GM23338 (cell line): ENCODE results near the gene FNDC3B. TPM values are rescaled to one million over a fixed set of nuclear protein-coding genes. Genes with fewer than 3 reads are reported as not detected.

ENCODE experiments used
- ATAC-seq: fragments of 200-7000 bp; cut with Tn5 transposase; 3 replicates; pipeline ENCODE4 v1.9.1; 2020
- DNase-seq: peaks from one replicate; pipeline ENCODE4 v3.0.0-alpha.2; 2015; ENCODE audit warnings: low spot score
- H2AFZ ChIP-seq: fragments of 200-600 bp; sonication (generic); 2 replicates; pipeline ENCODE4 v1.8.0; 2016; ENCODE audit warnings: antibody characterized with exemption, mild to moderate bottlenecking, moderate library complexity
- H3F3A ChIP-seq: fragments of 200-600 bp; sonication (generic); replicated peaks from 2 replicates; pipeline ENCODE4 v1.8.0; 2017; ENCODE audit warnings: antibody characterized with exemption, mixed run types, low read depth
- H3K27ac ChIP-seq: fragments of 200-600 bp; sonication (generic); 2 replicates; pipeline ENCODE4 v1.6.1; 2016; ENCODE audit warnings: low read depth
- H3K27me3 ChIP-seq: fragments of 200-600 bp; sonication (generic); 2 replicates; pipeline ENCODE4 v1.8.0; 2016; ENCODE audit warnings: mild to moderate bottlenecking, mixed run types, moderate library complexity; ENCODE audit not compliant: insufficient read depth
- H3K36me3 ChIP-seq: fragments of 200-600 bp; sonication (generic); 2 replicates; pipeline ENCODE4 v1.8.0; 2016; ENCODE audit warnings: mild to moderate bottlenecking; ENCODE audit not compliant: insufficient read depth
- H3K4me1 ChIP-seq: fragments of 200-600 bp; sonication (generic); 2 replicates; pipeline ENCODE4 v1.8.0; 2016; ENCODE audit warnings: mild to moderate bottlenecking, moderate library complexity; ENCODE audit not compliant: insufficient read depth
- H3K4me2 ChIP-seq: fragments of 200-600 bp; sonication (generic); 2 replicates; pipeline ENCODE4 v1.7.1; 2017; ENCODE audit warnings: mixed run types
- H3K4me3 ChIP-seq: fragments of 200-600 bp; sonication (generic); 2 replicates; pipeline ENCODE4 v1.6.1; 2016; ENCODE audit warnings: mixed run types
- H3K79me2 ChIP-seq: fragments of 200-600 bp; sonication (generic); replicated peaks from 2 replicates; pipeline ENCODE4 v1.8.0; 2017; ENCODE audit warnings: mild to moderate bottlenecking; ENCODE audit not compliant: insufficient read depth
- H3K9me2 ChIP-seq: fragments of 200-600 bp; sonication (generic); 2 replicates; pipeline ENCODE4 v1.8.0; 2017; ENCODE audit not compliant: insufficient read depth
- H4K20me1 ChIP-seq: fragments of 200-600 bp; sonication (generic); replicated peaks from 2 replicates; pipeline ENCODE4 v1.8.0; 2017; ENCODE audit warnings: mild to moderate bottlenecking; ENCODE audit not compliant: insufficient read depth
- H3K27ac Mint-ChIP-seq: 2 replicates; pipeline ENCODE4 v1.8.0; 2020; ENCODE audit warnings: inconsistent platforms, mild to moderate bottlenecking, moderate library complexity, mixed read lengths
- H3K27me3 Mint-ChIP-seq: 3 replicates; pipeline ENCODE4 v1.8.0; 2022; ENCODE audit warnings: low read depth, mild to moderate bottlenecking, moderate library complexity, mixed read lengths, inconsistent platforms; ENCODE audit not compliant: insufficient read depth, poor library complexity
- H3K36me3 Mint-ChIP-seq: 3 replicates; pipeline ENCODE4 v1.8.0; 2021; ENCODE audit warnings: low read depth, mild to moderate bottlenecking, inconsistent platforms, moderate library complexity, mixed read lengths
- H3K4me1 Mint-ChIP-seq: 3 replicates; pipeline ENCODE4 v1.8.0; 2020; ENCODE audit warnings: mild to moderate bottlenecking, inconsistent platforms, mixed read lengths
- H3K4me3 Mint-ChIP-seq: 3 replicates; pipeline ENCODE4 v1.8.0; 2021; ENCODE audit warnings: moderate library complexity, mild to moderate bottlenecking, inconsistent platforms, mixed read lengths
- H3K9me3 Mint-ChIP-seq: 3 replicates; pipeline ENCODE4 v1.8.0; 2020; ENCODE audit warnings: moderate library complexity, mild to moderate bottlenecking, inconsistent platforms, mixed read lengths
- CREB1 ChIP-seq: fragments of 250-450 bp; sonication (Bioruptor Pico); IDR thresholded peaks from 2 replicates; pipeline ENCODE4 v1.5.0; 2020; ENCODE audit warnings: low read depth, mild to moderate bottlenecking, moderate library complexity
- EZH2 ChIP-seq: fragments of 200-600 bp; sonication (generic); IDR thresholded peaks from one replicate; pipeline ENCODE4 v1.8.0; 2017; ENCODE audit warnings: antibody characterized with exemption, mild to moderate bottlenecking, low read depth; ENCODE audit not compliant: unreplicated experiment
- EZH2phosphoT487 ChIP-seq: fragments of 200-600 bp; sonication (generic); IDR thresholded peaks from one replicate; pipeline ENCODE4 v1.8.1; 2018; ENCODE audit warnings: antibody characterized with exemption; ENCODE audit not compliant: unreplicated experiment
- JUNB ChIP-seq: IDR thresholded peaks from one replicate; pipeline ENCODE4 v1.6.1; 2016; ENCODE audit warnings: antibody characterized with exemption; ENCODE audit not compliant: unreplicated experiment
- NANOG ChIP-seq: IDR thresholded peaks from 2 replicates; pipeline ENCODE4 v1.6.1; 2016; ENCODE audit warnings: antibody characterized with exemption, borderline replicate concordance
- POLR2AphosphoS5 ChIP-seq: IDR thresholded peaks from 2 replicates; pipeline ENCODE4 v1.6.1; 2016; ENCODE audit warnings: antibody characterized with exemption, low read depth
- STAT1 ChIP-seq: IDR thresholded peaks from one replicate; pipeline ENCODE4 v1.6.1; 2016; ENCODE audit warnings: antibody characterized with exemption; ENCODE audit not compliant: unreplicated experiment
- ZNF114 ChIP-seq: fragments of 250-450 bp; sonication (Bioruptor Pico); IDR thresholded peaks from 2 replicates; pipeline ENCODE4 v1.5.0; 2020; ENCODE audit warnings: mild to moderate bottlenecking, moderate library complexity
- ZNF331 ChIP-seq: fragments of 250-450 bp; sonication (Bioruptor Pico); IDR thresholded peaks from 2 replicates; pipeline ENCODE4 v1.5.0; 2020; ENCODE audit warnings: low read depth, mild to moderate bottlenecking, moderate library complexity
- polyA plus RNA-seq: library from polyadenylated mRNA; unstranded; fragments of >200 nt; fragmentation: Nextera tagmentation; extraction: Ambion mirVana; gene quantifications from 2 replicates; pipeline ENCODE4 v1.2.1, GENCODE V29; 2016
- total RNA-seq: library from RNA; depleted of rRNA; stranded (reverse); fragments of >200 nt; shearing (Covaris generic); gene quantifications from 2 replicates; pipeline ENCODE4 v1.2.3, GENCODE V29; 2014
- TF ChIP-seq, protein P1 (sequence below): IDR thresholded peaks from 2 replicates; pipeline ENCODE4 v1.6.1; 2016; ENCODE audit warnings: antibody characterized with exemption
- TF ChIP-seq, protein P2 (sequence below): fragments of 250-450 bp; sonication (Bioruptor Pico); IDR thresholded peaks from 2 replicates; pipeline ENCODE4 v1.5.0; 2020; ENCODE audit warnings: mild to moderate bottlenecking, moderate library complexity
- TF ChIP-seq, protein P3 (sequence below): IDR thresholded peaks from one replicate; pipeline ENCODE4 v1.6.1; 2018; ENCODE audit warnings: antibody characterized with exemption; ENCODE audit not compliant: unreplicated experiment
- TF ChIP-seq, protein P4 (sequence below), 2 experiments: fragments of 200-600 bp in 1 of 2; sonication (generic) in 1 of 2; conservative IDR thresholded peaks; 2 replicates each; pipeline versions ENCODE4 v1.5.1 to v1.6.1; 2016 to 2017; ENCODE audit warnings: antibody characterized with exemption in 2 of 2, low read depth in 2 of 2, mild to moderate bottlenecking in 2 of 2, moderate library complexity in 1 of 2

The FNDC3B gene
- total and polyA plus RNA-seq, 2 experiments from 2014 or later: 19.1 to 55.4 TPM

DNA sequence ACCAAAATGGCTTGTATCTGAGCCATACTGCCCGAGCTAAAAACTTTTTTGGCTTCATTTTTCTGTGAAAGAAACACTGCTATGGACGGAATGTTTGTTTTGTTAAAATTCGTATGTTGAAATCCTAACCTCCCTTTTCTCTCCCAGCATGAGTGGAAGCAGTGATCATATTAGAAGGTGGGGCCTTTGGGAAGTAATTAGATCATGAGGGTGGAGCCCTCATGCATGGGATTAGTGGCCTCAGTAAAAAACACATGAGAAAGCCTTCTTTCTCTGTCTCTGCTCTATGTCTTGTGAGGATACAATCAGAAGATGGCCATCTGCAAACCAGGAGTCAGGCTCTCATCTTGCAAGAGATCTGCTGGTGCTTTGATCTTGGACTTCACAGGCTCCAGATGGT lies 7.4 kb upstream of the FNDC3B start:
- Mint-ChIP-seq H3K4me1 (peaks cover 7% of the 10 kb centered on the region; the same call in 2 of the 3 replicates), H3K9me3 (peaks cover 2% of the 10 kb centered on the region; the same call in 1 of the 3 replicates), H3K4me3 (no peak overlapping the region), H3K36me3 (0 out of 3 replicates have a peak, but pooled peaks cover 2% of the 10 kb centered on the region), H3K27me3 (peaks cover 6% of the 10 kb centered on the region), H3K27ac (no peak overlapping the region)
- Histone ChIP-seq H3K4me1 (no peaks in the 10 kb centered on the region), H3K9me2 (no peaks in the 10 kb centered on the region), H3K79me2 (no peaks in the 10 kb centered on the region), H3K27me3 (no peaks in the 10 kb centered on the region), H3K27ac (no peak overlapping the region), H3K36me3 (no peaks in the 10 kb centered on the region), H4K20me1 (no peaks in the 10 kb centered on the region), H3K4me2 (no peak overlapping the region), H3F3A (no peaks in the 10 kb centered on the region), H3K4me3 (no peak overlapping the region), H2AFZ (peak overlapping the region; percentile 35; the same call in 1 of the 2 replicates)
- no peak for DNase-seq
- no peak for TF ChIP-seq JUNB
- no peak for TF ChIP-seq STAT1
- TF ChIP-seq, protein P1, sequence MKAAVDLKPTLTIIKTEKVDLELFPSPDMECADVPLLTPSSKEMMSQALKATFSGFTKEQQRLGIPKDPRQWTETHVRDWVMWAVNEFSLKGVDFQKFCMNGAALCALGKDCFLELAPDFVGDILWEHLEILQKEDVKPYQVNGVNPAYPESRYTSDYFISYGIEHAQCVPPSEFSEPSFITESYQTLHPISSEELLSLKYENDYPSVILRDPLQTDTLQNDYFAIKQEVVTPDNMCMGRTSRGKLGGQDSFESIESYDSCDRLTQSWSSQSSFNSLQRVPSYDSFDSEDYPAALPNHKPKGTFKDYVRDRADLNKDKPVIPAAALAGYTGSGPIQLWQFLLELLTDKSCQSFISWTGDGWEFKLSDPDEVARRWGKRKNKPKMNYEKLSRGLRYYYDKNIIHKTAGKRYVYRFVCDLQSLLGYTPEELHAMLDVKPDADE: no peak
- no peak for TF ChIP-seq CREB1
- TF ChIP-seq NANOG: no peak
- TF ChIP-seq ZNF114 (CRISPR knock-in tag): no peak
- no peak for TF ChIP-seq ZNF331 (CRISPR knock-in tag)
- no peak for TF ChIP-seq POLR2AphosphoS5
- no peak for TF ChIP-seq EZH2
- TF ChIP-seq, protein P2, sequence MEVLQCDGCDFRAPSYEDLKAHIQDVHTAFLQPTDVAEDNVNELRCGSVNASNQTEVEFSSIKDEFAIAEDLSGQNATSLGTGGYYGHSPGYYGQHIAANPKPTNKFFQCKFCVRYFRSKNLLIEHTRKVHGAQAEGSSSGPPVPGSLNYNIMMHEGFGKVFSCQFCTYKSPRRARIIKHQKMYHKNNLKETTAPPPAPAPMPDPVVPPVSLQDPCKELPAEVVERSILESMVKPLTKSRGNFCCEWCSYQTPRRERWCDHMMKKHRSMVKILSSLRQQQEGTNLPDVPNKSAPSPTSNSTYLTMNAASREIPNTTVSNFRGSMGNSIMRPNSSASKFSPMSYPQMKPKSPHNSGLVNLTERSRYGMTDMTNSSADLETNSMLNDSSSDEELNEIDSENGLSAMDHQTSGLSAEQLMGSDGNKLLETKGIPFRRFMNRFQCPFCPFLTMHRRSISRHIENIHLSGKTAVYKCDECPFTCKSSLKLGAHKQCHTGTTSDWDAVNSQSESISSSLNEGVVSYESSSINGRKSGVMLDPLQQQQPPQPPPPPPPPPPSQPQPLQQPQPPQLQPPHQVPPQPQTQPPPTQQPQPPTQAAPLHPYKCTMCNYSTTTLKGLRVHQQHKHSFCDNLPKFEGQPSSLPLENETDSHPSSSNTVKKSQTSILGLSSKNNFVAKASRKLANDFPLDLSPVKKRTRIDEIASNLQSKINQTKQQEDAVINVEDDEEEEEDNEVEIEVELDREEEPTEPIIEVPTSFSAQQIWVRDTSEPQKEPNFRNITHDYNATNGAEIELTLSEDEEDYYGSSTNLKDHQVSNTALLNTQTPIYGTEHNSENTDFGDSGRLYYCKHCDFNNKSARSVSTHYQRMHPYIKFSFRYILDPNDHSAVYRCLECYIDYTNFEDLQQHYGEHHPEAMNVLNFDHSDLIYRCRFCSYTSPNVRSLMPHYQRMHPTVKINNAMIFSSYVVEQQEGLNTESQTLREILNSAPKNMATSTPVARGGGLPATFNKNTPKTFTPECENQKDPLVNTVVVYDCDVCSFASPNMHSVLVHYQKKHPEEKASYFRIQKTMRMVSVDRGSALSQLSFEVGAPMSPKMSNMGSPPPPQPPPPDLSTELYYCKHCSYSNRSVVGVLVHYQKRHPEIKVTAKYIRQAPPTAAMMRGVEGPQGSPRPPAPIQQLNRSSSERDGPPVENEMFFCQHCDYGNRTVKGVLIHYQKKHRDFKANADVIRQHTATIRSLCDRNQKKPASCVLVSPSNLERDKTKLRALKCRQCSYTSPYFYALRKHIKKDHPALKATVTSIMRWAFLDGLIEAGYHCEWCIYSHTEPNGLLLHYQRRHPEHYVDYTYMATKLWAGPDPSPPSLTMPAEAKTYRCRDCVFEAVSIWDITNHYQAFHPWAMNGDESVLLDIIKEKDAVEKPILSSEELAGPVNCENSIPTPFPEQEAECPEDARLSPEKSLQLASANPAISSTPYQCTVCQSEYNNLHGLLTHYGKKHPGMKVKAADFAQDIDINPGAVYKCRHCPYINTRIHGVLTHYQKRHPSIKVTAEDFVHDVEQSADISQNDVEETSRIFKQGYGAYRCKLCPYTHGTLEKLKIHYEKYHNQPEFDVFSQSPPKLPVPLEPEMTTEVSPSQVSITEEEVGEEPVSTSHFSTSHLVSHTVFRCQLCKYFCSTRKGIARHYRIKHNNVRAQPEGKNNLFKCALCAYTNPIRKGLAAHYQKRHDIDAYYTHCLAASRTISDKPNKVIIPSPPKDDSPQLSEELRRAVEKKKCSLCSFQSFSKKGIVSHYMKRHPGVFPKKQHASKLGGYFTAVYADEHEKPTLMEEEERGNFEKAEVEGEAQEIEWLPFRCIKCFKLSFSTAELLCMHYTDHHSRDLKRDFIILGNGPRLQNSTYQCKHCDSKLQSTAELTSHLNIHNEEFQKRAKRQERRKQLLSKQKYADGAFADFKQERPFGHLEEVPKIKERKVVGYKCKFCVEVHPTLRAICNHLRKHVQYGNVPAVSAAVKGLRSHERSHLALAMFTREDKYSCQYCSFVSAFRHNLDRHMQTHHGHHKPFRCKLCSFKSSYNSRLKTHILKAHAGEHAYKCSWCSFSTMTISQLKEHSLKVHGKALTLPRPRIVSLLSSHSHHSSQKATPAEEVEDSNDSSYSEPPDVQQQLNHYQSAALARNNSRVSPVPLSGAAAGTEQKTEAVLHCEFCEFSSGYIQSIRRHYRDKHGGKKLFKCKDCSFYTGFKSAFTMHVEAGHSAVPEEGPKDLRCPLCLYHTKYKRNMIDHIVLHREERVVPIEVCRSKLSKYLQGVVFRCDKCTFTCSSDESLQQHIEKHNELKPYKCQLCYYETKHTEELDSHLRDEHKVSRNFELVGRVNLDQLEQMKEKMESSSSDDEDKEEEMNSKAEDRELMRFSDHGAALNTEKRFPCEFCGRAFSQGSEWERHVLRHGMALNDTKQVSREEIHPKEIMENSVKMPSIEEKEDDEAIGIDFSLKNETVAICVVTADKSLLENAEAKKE (CRISPR knock-in tag): no peak
- TF ChIP-seq, protein P3, sequence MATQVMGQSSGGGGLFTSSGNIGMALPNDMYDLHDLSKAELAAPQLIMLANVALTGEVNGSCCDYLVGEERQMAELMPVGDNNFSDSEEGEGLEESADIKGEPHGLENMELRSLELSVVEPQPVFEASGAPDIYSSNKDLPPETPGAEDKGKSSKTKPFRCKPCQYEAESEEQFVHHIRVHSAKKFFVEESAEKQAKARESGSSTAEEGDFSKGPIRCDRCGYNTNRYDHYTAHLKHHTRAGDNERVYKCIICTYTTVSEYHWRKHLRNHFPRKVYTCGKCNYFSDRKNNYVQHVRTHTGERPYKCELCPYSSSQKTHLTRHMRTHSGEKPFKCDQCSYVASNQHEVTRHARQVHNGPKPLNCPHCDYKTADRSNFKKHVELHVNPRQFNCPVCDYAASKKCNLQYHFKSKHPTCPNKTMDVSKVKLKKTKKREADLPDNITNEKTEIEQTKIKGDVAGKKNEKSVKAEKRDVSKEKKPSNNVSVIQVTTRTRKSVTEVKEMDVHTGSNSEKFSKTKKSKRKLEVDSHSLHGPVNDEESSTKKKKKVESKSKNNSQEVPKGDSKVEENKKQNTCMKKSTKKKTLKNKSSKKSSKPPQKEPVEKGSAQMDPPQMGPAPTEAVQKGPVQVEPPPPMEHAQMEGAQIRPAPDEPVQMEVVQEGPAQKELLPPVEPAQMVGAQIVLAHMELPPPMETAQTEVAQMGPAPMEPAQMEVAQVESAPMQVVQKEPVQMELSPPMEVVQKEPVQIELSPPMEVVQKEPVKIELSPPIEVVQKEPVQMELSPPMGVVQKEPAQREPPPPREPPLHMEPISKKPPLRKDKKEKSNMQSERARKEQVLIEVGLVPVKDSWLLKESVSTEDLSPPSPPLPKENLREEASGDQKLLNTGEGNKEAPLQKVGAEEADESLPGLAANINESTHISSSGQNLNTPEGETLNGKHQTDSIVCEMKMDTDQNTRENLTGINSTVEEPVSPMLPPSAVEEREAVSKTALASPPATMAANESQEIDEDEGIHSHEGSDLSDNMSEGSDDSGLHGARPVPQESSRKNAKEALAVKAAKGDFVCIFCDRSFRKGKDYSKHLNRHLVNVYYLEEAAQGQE: no peak
- no peak for TF ChIP-seq EZH2phosphoT487
- TF ChIP-seq, protein P4, sequence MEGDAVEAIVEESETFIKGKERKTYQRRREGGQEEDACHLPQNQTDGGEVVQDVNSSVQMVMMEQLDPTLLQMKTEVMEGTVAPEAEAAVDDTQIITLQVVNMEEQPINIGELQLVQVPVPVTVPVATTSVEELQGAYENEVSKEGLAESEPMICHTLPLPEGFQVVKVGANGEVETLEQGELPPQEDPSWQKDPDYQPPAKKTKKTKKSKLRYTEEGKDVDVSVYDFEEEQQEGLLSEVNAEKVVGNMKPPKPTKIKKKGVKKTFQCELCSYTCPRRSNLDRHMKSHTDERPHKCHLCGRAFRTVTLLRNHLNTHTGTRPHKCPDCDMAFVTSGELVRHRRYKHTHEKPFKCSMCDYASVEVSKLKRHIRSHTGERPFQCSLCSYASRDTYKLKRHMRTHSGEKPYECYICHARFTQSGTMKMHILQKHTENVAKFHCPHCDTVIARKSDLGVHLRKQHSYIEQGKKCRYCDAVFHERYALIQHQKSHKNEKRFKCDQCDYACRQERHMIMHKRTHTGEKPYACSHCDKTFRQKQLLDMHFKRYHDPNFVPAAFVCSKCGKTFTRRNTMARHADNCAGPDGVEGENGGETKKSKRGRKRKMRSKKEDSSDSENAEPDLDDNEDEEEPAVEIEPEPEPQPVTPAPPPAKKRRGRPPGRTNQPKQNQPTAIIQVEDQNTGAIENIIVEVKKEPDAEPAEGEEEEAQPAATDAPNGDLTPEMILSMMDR (conservative IDR thresholded peaks at IDR 0.05; ENCODE audit: low read depth in 2 of 2): no peak
- ATAC-seq: no peak
